Left colon (tissue), 2 donors: ENCODE results near the gene KCNIP1. TPM values are rescaled to one million over a fixed set of nuclear protein-coding genes. Genes with fewer than 3 reads are reported as not detected.

Source experiments
- ATAC-seq: fragments of 200-7000 bp; cut with Tn5 transposase; one replicate; pipeline ENCODE4 v1.9.1; 2020; ENCODE audit warnings: mild to moderate bottlenecking, moderate library complexity
- DNase-seq, 2 donors: peaks; one replicate each; pipeline ENCODE4 v3.0.0-alpha.2; 2020
- intact Hi-C, 2 donors: fragments of 100-400 bp; cut with DNase I in 1 of 2; cut with micrococcal nuclease in 1 of 2; formaldehyde crosslinking; loops; one replicate each; pipeline versions ENCODE4 v1.11.2 to v1.14.0; 2022; cut with DNase I, micrococcal nuclease
- total RNA-seq, 2 donors: library from RNA; stranded (reverse); fragmentation: NEBNext Ultra II Directional; extraction: Animal tissue kit (Norgen Biotek cat#: 25700); gene quantifications; one replicate each; pipeline ENCODE4 v1.2.1, GENCODE V29; 2021
- donor health status: DM: no; HTN: no; CAD: no.
- donor health status: DM: yes; HTN: yes; CAD: no.

The KCNIP1 gene
- total RNA-seq, 2 donors from 2014 or later = 0.22 TPM; not detected in 1

- intact Hi-C loops = no loop called here
- ATAC-seq = no peak
- DNase-seq = no peak
Measured at GRCh38 chr5:170643591-170643990, 139.8 kb downstream of the KCNIP1 start.

- ATAC-seq (no peak), DNase-seq (no peak)
- intact Hi-C loops = no loop called here
Measured at GRCh38 chr5:170644501-170644900, 140.7 kb downstream of the KCNIP1 start.

DNA sequence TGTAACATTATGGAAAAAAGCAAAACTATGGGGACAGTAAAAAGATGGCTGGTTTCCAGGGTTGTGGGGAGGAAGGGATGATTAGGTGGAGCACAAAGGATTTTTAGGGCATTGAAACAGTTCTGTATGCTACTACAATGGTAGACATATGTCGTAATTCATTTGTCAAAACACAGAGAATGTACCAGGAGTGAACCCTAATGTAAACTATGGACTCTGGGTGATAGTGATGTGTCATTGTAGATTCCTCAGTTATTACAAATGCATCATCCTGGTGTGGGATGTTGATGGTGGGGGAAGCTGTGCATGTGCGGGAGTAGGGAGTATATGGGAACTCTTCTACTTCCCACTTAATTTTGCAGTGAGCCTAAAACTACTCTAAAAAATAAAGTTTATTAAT lies 144.7 kb downstream of the KCNIP1 start:
- intact Hi-C loops = no loop called here
- no peak for DNase-seq
- ATAC-seq = no peak

GRCh38 chr5:170650850-170651249 lies 147.0 kb downstream of the KCNIP1 start:
- DNase-seq = no peak
- no peak for ATAC-seq
- intact Hi-C loops = no loop called here

- DNase-seq = no peak
- no peak for ATAC-seq
- intact Hi-C loops = no loop called here
Measured at GRCh38 chr5:170651604-170652277, 147.9 kb downstream of the KCNIP1 start.

- DNase-seq = no peak
- intact Hi-C loops = no loop called here
- ATAC-seq = no peak
Measured at GRCh38 chr5:170655476-170655875, 151.7 kb downstream of the KCNIP1 start.

- ATAC-seq (no peak), DNase-seq (no peak)
- intact Hi-C loops = no loop called here
Measured at GRCh38 chr5:170655920-170656319, 152.1 kb downstream of the KCNIP1 start.

GRCh38 chr5:170656346-170656745 lies 152.5 kb downstream of the KCNIP1 start:
- intact Hi-C loops = no loop called here
- DNase-seq (no peak), ATAC-seq (no peak)

DNA sequence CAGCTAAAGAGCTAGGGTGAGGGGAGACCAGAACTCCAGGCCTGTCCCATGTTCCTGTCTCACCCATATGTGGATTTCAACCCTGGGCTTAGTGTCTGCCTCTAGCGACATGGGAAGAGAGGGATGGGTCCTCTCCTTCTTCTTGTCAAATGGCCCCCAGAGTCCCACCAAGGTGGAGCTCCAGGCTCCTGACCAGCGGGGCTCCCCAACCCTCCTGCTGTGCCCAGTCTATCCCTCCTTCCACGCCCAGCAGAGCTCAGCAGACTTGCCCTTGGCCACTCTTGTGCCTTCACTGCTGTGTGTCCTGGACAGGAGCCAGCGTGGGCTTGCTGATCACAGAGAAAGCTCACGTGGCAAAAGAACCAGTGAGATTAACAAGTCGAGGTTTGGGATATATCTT lies 156.7 kb downstream of the KCNIP1 start:
- no peak for DNase-seq

GRCh38 chr5:170662966-170663365 lies 159.1 kb downstream of the KCNIP1 start:
- intact Hi-C loops = no loop called here
- ATAC-seq = no peak

More for the DNA sequence above, 156.7 kb downstream of the KCNIP1 start:
- ATAC-seq = no peak
- intact Hi-C loops = no loop called here

GRCh38 chr5:170678811-170679210 lies 175.0 kb downstream of the KCNIP1 start:
- DNase-seq (no peak), ATAC-seq (no peak)
- intact Hi-C loops = no loop called here

More at GRCh38 chr5:170662966-170663365, 159.1 kb downstream of the KCNIP1 start:
- DNase-seq = no peak

DNA sequence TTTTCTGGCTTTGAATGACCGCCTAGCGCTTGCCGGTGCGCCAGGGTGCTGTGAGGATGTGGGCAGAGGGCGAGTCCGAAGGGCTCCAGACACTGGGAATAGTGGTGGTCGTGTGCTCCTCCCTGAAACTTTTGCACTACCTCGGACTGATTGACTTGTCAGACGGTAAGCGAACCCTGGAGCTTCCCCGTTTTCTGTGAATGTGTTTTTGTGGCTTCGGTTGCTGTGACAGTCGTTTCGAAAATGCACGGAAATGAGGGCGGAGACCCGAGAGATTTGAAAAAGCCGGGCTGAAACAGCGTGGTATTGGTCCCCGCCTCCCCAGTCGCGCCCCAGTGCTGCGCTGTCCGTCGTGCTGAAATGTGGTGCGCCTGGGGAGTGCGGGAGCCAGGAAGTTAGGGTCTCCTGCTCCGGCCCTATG lies 177.2 kb downstream of the KCNIP1 start:
- intact Hi-C loops = no loop called here
- peak; percentile 24 for ATAC-seq
- DNase-seq = no peak

GRCh38 chr5:170691657-170692056 lies 187.8 kb downstream of the KCNIP1 start:
- intact Hi-C loops = no loop called here
- DNase-seq = no peak
- ATAC-seq = no peak

GRCh38 chr5:170693701-170694100 lies 189.9 kb downstream of the KCNIP1 start:
- intact Hi-C loops = no loop called here
- ATAC-seq (no peak), DNase-seq (no peak)

- ATAC-seq (no peak), DNase-seq (no peak)
- intact Hi-C loops = no loop called here
Measured at GRCh38 chr5:170694911-170695310, 191.1 kb downstream of the KCNIP1 start.

DNA sequence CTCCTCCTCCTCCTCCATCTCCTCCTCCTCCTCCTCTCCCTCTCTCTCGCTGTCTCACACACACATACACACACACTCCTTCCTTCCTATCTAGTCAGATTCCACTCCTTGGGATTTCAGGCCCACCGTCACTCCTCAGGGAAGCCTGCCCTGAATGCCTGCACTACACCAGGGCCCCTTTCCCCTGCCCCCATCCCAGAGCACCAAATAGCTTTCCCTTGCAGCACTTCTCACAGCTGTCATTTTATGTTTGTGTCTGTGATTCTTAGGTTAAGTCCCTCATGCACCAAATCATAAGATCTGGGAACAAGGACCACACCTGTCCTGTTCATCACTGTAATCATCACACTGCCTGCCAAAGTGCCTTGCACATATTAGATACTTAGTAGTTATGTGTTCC lies 193.2 kb downstream of the KCNIP1 start:
- ATAC-seq = no peak
- intact Hi-C loops = no loop called here
- DNase-seq = no peak

GRCh38 chr5:170700503-170700902 lies 196.7 kb downstream of the KCNIP1 start:
- DNase-seq (no peak), ATAC-seq (no peak)
- intact Hi-C loops = no loop called here

DNA sequence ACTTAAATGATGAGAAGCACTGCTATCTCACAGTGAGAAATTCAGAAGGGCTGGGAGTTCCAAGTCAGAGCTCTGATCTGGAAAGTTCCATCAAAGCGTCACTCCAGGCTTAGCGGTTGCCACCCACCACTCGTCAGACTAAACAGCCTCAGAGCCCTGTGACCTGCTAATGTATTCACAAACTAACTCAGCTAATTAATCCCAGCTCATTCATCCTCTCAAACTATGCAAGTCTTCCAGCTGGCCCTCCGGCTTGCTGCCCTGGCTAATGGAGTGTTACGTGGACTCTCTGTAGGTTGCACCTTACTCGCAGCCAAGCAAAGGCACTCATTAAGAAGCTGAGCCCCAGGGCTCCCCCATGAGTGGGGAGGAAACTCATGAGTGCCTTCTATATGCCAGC lies 197.5 kb downstream of the KCNIP1 start:
- no peak for ATAC-seq
- intact Hi-C loops = no loop called here
- DNase-seq = no peak

GRCh38 chr5:170704417-170705192 lies 200.8 kb downstream of the KCNIP1 start:
- intact Hi-C loops = no loop called here
- ATAC-seq (no peak), DNase-seq (no peak)

DNA sequence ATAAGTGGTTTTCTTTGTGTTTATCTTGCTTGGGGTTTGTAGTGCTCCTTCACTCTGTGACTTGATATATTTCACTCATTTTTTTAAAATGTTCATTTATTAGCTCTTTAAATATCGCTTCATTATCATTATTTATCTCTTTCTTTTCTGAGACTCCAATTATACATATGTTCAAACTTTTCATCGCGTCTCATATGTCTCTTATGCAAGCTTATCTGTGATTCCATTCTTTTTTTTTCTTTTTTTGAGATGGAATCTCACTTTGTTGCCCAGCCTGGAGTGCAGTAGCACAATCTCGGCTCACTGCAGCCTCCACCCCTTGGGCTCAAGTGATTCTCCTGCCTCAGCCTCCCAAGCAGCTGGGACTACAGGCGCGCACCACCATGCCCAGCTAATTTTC lies 205.8 kb downstream of the KCNIP1 start:
- ATAC-seq (no peak), DNase-seq (no peak)
- intact Hi-C loops = no loop called here

- DNase-seq (no peak), ATAC-seq (no peak)
- intact Hi-C loops = no loop called here
Measured at GRCh38 chr5:170711300-170711699, 207.5 kb downstream of the KCNIP1 start.
